Measurements from ENCODE around the gene FSD1L. TPM values are rescaled to one million over a fixed set of nuclear protein-coding genes. Genes with fewer than 3 reads are reported as not detected.

Gene FSD1L
- total RNA-seq, 1 experiment from 2014 or later = 5.5 TPM

GRCh38 chr9:105457560-105458294, 9.9 kb downstream of the FSD1L start:
- Histone ChIP-seq H3K9me3 (ENCODE audit: control insufficient read depth, low read depth, low read length) (no peaks in the 10 kb centered on the region), H3T11ph (ENCODE audit: low read length) (no peak overlapping the region), H3K4ac (ENCODE audit: low read depth, low read length) (no peak overlapping the region), H4K91ac (ENCODE audit: insufficient read length, low read depth, low read length) (no peak overlapping the region), H3K9ac (ENCODE audit: extremely low read depth, insufficient read length, low read length) (no peak overlapping the region), H2BK120ac (ENCODE audit: low read depth, low read length, poor library complexity, severe bottlenecking) (no peak overlapping the region), H3K23ac (ENCODE audit: insufficient read length, low read depth, low read length) (no peak overlapping the region), H3K14ac (ENCODE audit: insufficient read depth, low read length) (no peak overlapping the region; the same call in 1 of the 2 replicates), H3K79me1 (ENCODE audit: insufficient read depth, low read depth, low read length, poor library complexity, severe bottlenecking) (peaks cover 3% of the 10 kb centered on the region), H3K79me2 (ENCODE audit: insufficient read depth, low read length) (peaks cover 10% of the 10 kb centered on the region; the same call in 1 of the 2 replicates), H2BK12ac (ENCODE audit: insufficient read length, low read depth, low read length) (no peak overlapping the region), H2BK15ac (ENCODE audit: low read depth, low read length) (no peak overlapping the region), H3K4me2 (ENCODE audit: insufficient read depth, insufficient read length, low read length) (no peak overlapping the region), H3K4me1 (ENCODE audit: insufficient read depth, low read length) (peaks cover 3% of the 10 kb centered on the region; the same call in 1 of the 2 replicates), H2AK5ac (ENCODE audit: insufficient read length, low read length) (no peak overlapping the region), H2BK20ac (ENCODE audit: low read depth, low read length, poor library complexity, severe bottlenecking) (no peak overlapping the region), H3K56ac (ENCODE audit: insufficient read length, low read depth, low read length) (no peak overlapping the region), H3K18ac (ENCODE audit: insufficient read length, low read depth, low read length) (no peak overlapping the region), H3K27me3 (ENCODE audit: insufficient read depth, low read length) (no peaks in the 10 kb centered on the region), H4K8ac (replicated peaks; ENCODE audit: insufficient read length, low read depth, low read length) (no peak overlapping the region), H4K5ac (ENCODE audit: insufficient read length, low read depth, low read length) (no peak overlapping the region), H4K20me1 (ENCODE audit: control insufficient read depth, insufficient read depth, insufficient read length) (no peaks in the 10 kb centered on the region), H2AFZ (ENCODE audit: low read length) (no peak overlapping the region), H2BK5ac (ENCODE audit: insufficient read length, low read length) (no peak overlapping the region), H3K23me2 (ENCODE audit: insufficient read length, low read depth, low read length, poor library complexity, severe bottlenecking) (no peaks in the 10 kb centered on the region), H3K27ac (ENCODE audit: insufficient read length, low read depth, low read length) (no peak overlapping the region)
- Mint-ChIP-seq H3K27ac (peak overlapping the region in 2 of 3 experiments; percentile 61 to 85; a peak in 3 of 7 replicates), H3K4me3 (no peak overlapping the region), H3K36me3 (ENCODE audit: insufficient read depth in 1 of 3, low read depth in 3 of 3) (peaks cover 0 to 15% (median 12%) of the 10 kb centered on the region in 3 experiments; a peak in 5 of 7 replicates), H3K4me1 (peaks cover 16% of the 10 kb centered on the region in 2 experiments), H3K27me3 (ENCODE audit: low read depth) (no peaks in the 10 kb centered on the region), H3K9me3 (0 out of 5 replicates have a peak, but pooled peaks cover 0 to 2% of the 10 kb centered on the region in 2 experiments)
- no peak for TF ChIP-seq CTCF (conservative IDR thresholded peaks at IDR 0.05)
- DNase-seq = peak; percentile 38
- no CpG with 5 or more reads among the region's 15 CpGs for WGBS (ENCODE audit: extremely low coverage, insufficient read length, low lambda C conversion rate)

All from H9 (cell line).